ENCODE data around the gene TM4SF18. TPM values are rescaled to one million over a fixed set of nuclear protein-coding genes. Genes with fewer than 3 reads are reported as not detected.

TM4SF18 gene
- total and polyA plus RNA-seq, 2 experiments from 2014 or later, result 1.6 to 2.0 TPM

GRCh38 chr3:149377408-149378364, 44.2 kb upstream of the TM4SF18 start, which contains the start of gene TM4SF1:
Gene TM4SF1, minus strand, starts transcription at chr3:149377649. Its CDS starts 102 bp downstream, at chr3:149377547.
- Histone ChIP-seq H3F3A (replicated peaks; ENCODE audit: low read depth) (no peaks in the 10 kb centered on the region), H3K4me2 (0 out of 2 replicates have a peak within 1 kb of the TSS, but pooled peaks have one; percentile 15), H3K27ac (ENCODE audit: low read depth) (no peak within 1 kb of the TSS), H3K4me1 (ENCODE audit: insufficient read depth) (peaks cover 10% of the 10 kb centered on the region; the same call in 1 of the 2 replicates), H3K9me2 (ENCODE audit: insufficient read depth) (no peaks in the 10 kb centered on the region), H3K27me3 (ENCODE audit: insufficient read depth) (no peaks in the 10 kb centered on the region), H3K79me2 (replicated peaks; ENCODE audit: insufficient read depth) (no peaks in the 10 kb centered on the region), H3K36me3 (ENCODE audit: insufficient read depth) (no peaks in the 10 kb centered on the region), H2AFZ (peak within 1 kb of the TSS; percentile 95), H3K4me3 (no peak within 1 kb of the TSS), H4K20me1 (replicated peaks; ENCODE audit: insufficient read depth) (no peaks in the 10 kb centered on the region)
- Mint-ChIP-seq H3K27ac (no peak within 1 kb of the TSS; the same call in 1 of the 2 replicates), H3K9me3 (peaks cover 28% of the 10 kb centered on the region), H3K36me3 (ENCODE audit: low read depth) (peaks cover 22% of the 10 kb centered on the region), H3K4me3 (no peak within 1 kb of the TSS), H3K27me3 (ENCODE audit: insufficient read depth, low read depth, poor library complexity) (peaks cover 5% of the 10 kb centered on the region), H3K4me1 (peaks cover 18% of the 10 kb centered on the region)
- peak; percentile 67; the same call in 2 of the 3 replicates for ATAC-seq
- DNase-seq (ENCODE audit: low spot score), result peak; percentile 39
- TF ChIP-seq REST (IDR thresholded peaks at IDR 0.05; ENCODE audit: unreplicated experiment), result no peak
- TF ChIP-seq EZH2phosphoT487 (IDR thresholded peaks at IDR 0.05; ENCODE audit: unreplicated experiment), result no peak
- TF ChIP-seq NANOG (IDR thresholded peaks at IDR 0.05; ENCODE audit: borderline replicate concordance), result no peak
- no peak for TF ChIP-seq STAT1 (IDR thresholded peaks at IDR 0.05; ENCODE audit: unreplicated experiment)
- no peak for TF ChIP-seq CREB1 (CRISPR knock-in tag; IDR thresholded peaks at IDR 0.05; ENCODE audit: low read depth)
- no peak for TF ChIP-seq EZH2 (IDR thresholded peaks at IDR 0.05; ENCODE audit: low read depth, unreplicated experiment)
- TF ChIP-seq CTCF (conservative IDR thresholded peaks at IDR 0.05; ENCODE audit: low read depth in 2 of 2), result no peak
- no peak for TF ChIP-seq ZNF114 (CRISPR knock-in tag; IDR thresholded peaks at IDR 0.05)
- TF ChIP-seq ZNF331 (CRISPR knock-in tag; IDR thresholded peaks at IDR 0.05; ENCODE audit: low read depth), result no peak
